Pons (tissue), 1 donor: Measurements from ENCODE around the gene CCRL2.
"Not testable (repeated sequence)": the region's sequence is repeated elsewhere in the genome, so short reads cannot be mapped to it uniquely, and the experiment has no call there.

Source experiments
- DNase-seq: peaks from one replicate; pipeline ENCODE4 v3.0.0-alpha.2; 2016; ENCODE audit warnings: low spot score

Gene CCRL2

GRCh38 chr3:46380471-46381221 is 26.4 kb upstream of the CCRL2 start:
- peak; percentile 22 for DNase-seq

GRCh38 chr3:46381625-46382024 is 25.4 kb upstream of the CCRL2 start:
- DNase-seq = no peak

- peak; percentile 61 for DNase-seq
These were observed 23.7 kb upstream of the CCRL2 start for GRCh38 chr3:46383211-46383950.

GRCh38 chr3:46383951-46384330 is 23.1 kb upstream of the CCRL2 start:
- no peak for DNase-seq

DNA sequence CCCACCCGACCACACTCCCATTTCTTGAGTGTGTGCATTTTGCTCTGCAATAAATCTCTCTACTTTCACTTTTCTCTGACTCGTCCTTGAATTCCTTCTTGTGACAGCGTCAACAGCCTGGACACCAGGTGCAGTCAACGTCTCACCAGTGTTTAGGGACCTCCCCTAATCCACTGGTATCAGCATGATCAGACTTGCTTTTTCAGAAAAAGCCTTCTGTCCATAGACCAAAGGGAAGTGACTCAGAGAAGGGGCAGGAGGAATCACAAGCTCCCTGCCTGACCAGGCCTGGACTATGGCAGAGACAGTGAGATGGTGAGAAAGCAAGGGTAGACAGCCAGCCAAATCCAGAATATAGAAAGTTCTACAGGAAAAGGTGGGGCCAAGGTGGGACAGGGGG is 20.9 kb upstream of the CCRL2 start:
- peak; percentile 72 for DNase-seq

GRCh38 chr3:46388847-46389246 is 18.2 kb upstream of the CCRL2 start:
- DNase-seq = not testable (repeated sequence)

GRCh38 chr3:46389306-46389705 is 17.8 kb upstream of the CCRL2 start:
- no peak for DNase-seq

DNA sequence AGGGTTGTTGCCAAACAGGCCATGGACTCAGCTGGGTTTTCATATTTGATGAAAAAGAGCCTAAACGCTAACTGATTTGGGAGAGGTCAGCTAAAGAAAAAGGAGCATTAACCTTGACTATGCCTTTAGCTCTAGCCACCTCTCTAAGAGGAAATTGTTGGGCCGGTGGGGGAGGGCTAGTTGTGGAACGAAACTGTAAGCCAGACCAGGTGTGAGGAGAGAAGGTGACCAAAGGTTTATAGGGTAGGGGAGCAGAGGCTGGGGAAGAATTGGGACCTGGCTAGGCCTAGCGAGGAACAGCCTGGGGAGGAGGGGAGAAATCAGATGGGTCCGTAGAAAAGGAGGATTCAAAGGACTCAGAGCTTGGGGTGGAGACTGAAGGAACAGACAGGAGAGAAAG is 15.5 kb upstream of the CCRL2 start:
- not testable (repeated sequence) for DNase-seq

GRCh38 chr3:46393011-46393410 is 14.0 kb upstream of the CCRL2 start:
- no peak for DNase-seq

- no peak for DNase-seq
These were observed 13.3 kb upstream of the CCRL2 start for GRCh38 chr3:46393554-46394434.

DNA sequence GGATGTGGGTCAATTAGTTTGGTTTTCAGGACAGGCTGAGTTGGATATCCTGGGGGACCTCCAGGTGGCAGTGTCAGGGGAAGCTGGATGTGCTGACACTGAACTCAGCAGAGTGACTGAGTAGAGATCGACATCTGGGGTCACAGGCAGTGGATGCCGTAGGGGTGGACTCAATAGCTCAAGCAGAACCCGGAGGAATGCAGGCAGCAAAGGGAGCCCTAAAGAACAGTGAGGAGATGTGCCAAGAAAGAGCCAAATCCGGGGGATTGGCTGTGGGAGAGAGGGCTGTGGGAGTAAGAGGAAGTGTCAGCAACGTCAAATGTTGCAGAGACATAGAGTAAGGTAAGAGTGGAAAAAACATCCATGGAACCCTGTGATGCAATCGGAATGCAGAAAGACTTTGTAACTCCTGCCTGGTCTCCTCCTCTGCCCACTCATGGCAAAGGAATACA is 11.8 kb upstream of the CCRL2 start:
- DNase-seq = no peak

- DNase-seq = no peak
These were observed 11.1 kb upstream of the CCRL2 start for GRCh38 chr3:46395766-46396530.

- no peak for DNase-seq
These were observed 9.9 kb upstream of the CCRL2 start for GRCh38 chr3:46397111-46397510.

DNA sequence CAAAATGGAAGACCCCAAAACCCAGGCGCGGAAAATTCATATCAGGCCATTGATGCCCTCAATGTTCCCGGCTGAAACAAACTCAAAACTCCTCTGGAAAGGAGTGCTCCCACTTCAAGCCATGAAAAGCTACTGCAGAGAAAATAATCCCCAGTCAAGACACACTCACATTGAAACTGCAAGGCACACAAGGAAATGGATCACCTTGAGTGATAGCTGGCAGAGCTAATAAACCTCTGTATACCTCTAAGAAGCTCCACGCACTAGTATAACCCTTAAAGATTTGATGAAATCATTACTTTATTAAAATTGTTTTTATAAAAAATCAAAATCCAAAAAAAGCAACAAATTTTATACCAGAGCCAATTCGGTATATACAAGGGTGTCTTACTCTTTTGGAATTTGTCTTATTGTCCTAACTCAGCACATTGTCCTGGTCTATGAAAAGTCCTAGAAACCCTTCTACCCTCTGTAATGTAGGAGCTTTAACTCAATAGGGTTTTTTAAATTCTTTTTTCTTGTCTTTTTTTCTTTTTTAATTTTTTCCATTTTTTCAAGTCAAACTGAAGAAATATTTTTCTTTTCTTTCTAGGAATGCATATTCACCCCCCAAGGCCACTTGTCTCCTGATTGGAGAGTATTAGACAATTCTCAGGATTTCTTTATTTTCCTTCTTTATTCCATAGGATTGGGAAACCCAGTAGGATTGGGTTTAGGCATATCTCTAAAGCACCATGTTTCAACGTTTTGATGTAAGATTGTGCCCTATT is 8.7 kb upstream of the CCRL2 start:
- no peak for DNase-seq

- DNase-seq = no peak
These were observed 8.0 kb upstream of the CCRL2 start for GRCh38 chr3:46399098-46399497.

- no peak for DNase-seq
These were observed 7.5 kb upstream of the CCRL2 start for GRCh38 chr3:46399557-46399956.

DNA sequence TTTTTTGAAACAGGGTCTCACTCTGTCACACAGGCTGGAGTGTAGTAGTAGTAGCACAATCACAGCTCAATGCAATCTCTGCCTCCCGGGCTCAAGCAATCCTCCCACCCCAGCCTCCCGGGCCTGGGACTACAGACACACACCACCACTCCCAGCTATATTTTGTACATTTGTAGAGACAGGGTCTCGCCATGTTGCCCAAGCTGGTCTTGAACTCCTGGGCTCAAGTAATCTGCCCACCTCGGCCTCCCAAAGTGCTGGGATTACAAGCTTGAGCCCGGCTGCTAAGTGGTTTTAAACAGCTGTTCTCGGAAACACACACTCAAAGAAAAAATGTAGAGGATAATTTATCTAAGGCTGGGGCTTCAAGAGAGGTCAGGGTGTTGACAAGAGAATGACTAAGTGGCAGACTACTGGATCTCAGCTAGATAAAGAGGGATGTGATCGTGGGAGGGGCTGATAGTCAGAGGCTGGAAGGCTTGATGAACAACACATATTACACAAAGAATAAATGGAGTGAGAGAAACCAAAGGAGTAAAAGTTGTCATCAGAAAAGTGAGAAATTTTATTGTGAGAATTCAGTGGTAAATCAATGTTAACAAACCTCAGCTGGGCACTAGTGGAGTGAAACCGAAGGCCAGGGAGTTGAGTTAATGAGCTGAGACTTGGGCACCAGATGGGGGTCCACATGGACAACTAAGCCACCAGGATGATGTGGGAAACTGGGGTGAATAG is 6.9 kb upstream of the CCRL2 start:
- DNase-seq = no peak

DNA sequence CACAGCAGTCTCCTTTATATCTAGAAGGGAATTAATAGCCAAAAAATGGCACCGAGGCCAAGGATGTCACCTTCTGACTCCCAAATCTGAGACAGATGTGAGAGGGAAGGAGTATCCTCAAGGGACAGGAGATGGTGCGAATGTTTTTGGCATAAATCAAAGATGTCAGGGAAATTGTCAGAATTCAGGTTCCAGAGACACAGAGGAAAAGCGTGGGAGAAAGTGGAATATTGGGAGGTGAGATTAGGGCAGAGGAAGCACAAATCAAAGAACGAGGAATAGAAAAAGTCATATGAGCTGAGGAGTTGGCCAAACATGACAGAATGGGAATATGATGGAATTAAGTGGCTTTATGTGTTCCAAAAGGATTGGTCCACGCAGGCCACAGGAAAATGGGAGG is 6.2 kb upstream of the CCRL2 start:
- DNase-seq = no peak

GRCh38 chr3:46401579-46401978 is 5.5 kb upstream of the CCRL2 start:
- DNase-seq = no peak

- DNase-seq = not testable (repeated sequence)
These were observed 4.2 kb upstream of the CCRL2 start for GRCh38 chr3:46402902-46403301.
